NCI-H2081 (cell line): Measurements from ENCODE around the gene FAM131A.

ENCODE experiments used
- DNase-seq, 2 experiments: peaks; one replicate each; lab custom pipeline; 2025; lab: John Stamatoyannopoulos, UW

Gene FAM131A

DNA sequence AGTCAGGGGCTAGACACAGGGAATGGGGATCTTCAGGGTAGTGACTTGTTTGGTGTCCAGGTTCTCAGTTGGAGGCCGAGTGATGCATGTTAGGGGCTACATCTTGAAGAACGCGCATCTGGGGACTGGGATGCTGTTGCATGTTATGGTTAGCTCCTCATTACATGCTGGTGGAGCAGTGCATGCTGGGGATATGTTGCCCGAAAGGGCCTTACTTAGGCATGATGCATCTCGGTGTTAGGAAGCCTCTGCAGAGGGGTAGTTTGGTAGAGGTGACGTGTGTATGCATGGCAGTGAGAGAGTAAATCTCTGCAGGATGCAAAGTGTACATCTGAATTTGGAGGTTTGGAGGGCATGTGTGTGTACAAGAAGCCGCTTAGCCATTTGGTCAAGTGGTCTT, 20.6 kb upstream of the FAM131A start:
- no peak for DNase-seq

- DNase-seq, result no peak
These were observed 20.2 kb upstream of the FAM131A start for GRCh38 chr3:184317201-184317600.

GRCh38 chr3:184320104-184320445, 17.3 kb upstream of the FAM131A start:
- DNase-seq, result peak; percentile 84

GRCh38 chr3:184321666-184322065, 15.7 kb upstream of the FAM131A start:
- no peak for DNase-seq

- DNase-seq, result no peak
These were observed 14.5 kb upstream of the FAM131A start for GRCh38 chr3:184322731-184323487.

DNA sequence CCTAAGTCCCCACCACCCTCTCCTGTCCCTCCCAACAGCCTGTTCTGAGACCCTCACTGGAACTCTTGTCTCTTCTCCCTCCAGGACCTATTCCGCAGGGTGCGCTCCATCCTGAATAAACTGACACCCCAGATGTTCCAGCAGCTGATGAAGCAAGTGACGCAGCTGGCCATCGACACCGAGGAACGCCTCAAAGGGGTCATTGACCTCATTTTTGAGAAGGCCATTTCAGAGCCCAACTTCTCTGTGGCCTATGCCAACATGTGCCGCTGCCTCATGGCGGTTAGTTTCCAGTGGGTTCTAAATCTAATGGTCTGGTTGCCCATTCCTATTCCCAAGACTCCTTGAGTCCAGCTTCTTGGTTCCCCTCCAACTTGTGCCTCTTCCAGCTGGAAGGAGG, 13.7 kb upstream of the FAM131A start:
- no peak for DNase-seq

- DNase-seq, result no peak
These were observed 12.1 kb upstream of the FAM131A start for GRCh38 chr3:184325269-184325668.

GRCh38 chr3:184325715-184326369, 11.6 kb upstream of the FAM131A start:
- DNase-seq, result no peak

- DNase-seq, result no peak
These were observed 10.2 kb upstream of the FAM131A start for GRCh38 chr3:184327171-184327570.

DNA sequence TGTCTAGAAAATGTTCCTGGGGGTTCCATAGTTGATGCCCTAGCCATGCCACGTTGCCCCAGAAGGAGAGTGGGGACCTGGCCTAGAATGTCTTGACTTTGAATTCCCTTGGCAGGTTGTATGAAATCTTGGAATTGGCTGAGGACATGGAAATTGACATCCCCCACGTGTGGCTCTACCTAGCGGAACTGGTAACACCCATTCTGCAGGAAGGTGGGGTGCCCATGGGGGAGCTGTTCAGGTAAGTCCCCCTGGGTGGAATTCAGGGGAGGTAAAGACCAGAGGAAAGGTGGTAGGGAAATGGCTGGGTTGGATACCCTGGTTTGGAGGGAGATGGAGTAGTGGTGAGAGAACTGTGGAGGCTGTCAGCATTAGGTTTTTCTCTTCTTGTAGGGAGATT, 8.9 kb upstream of the FAM131A start:
- no peak for DNase-seq

DNA sequence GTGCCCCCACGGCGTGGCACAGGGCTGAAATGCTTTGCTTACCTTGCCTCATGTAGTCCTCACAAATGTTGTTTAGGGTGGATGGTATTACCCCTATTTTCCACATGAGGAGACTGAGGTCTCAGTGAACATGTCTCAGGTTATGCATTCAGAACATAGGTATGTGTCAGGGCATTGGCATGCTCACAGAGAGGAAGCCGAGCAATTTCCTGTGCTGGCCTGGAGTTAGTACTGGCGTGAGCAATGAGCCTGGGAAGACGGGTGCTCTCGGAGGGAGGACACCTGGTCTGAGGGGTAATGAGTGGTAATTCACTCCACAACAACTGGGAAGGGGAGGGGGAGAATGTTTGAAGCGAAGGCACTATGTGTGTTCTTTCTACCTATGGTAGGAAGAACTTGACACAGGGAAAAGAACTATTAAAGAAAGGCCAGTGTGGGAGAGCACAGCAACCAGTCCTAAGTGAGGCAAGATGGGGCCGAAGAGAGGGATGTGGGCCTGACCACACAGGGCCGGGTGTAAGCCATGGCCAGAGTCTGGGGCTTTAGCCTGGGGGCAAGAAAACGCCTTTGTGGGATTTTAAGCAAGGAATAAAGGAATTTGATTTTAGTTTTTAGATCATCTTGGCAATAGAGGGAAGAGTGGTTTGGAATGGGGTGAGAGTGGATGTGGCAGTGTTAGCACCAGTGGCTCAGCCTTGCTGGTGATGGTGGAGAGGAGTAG, 4.9 kb upstream of the FAM131A start:
- DNase-seq, result no peak

DNA sequence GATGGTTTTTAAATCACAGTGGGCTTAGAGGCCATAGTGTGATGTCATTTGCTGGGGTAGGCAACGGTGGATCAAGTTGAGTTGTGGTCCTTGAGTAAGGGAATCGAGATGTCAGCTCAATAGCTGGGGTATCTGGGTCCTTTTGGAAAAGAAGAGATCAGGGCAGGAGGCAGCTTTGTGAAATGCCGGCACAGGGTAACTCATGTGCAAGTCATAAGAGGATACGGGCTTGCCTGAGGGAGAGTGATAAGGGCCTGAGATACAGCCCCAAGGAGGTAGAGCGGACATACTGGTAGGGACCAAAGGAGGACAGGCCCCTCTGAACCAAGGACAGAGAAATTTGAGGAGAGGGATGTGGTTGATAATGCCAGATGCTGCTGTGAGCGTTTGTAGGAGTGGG, 4.2 kb upstream of the FAM131A start:
- DNase-seq, result no peak

- DNase-seq, result no peak
These were observed 3.7 kb upstream of the FAM131A start for GRCh38 chr3:184333700-184334099.

DNA sequence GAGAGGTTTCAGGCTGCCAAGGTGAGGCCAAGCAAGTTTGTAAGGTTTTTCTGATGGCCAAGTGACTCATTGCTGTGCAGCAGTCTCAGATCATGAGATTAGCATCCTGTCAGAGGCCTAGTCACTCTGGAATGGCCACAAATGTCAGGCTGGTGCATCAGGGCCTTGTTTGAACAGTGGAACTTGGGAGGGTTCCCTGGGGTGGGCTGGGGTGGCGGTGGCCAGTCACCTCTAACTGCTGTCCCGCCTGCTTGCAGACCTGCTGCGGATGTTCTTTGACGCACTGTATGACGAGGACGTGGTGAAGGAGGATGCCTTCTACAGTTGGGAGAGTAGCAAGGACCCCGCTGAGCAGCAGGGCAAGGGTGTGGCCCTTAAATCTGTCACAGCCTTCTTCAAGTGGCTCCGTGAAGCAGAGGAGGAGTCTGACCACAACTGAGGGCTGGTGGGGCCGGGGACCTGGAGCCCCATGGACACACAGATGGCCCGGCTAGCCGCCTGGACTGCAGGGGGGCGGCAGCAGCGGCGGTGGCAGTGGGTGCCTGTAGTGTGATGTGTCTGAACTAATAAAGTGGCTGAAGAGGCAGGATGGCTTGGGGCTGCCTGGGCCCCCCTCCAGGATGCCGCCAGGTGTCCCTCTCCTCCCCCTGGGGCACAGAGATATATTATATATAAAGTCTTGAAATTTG, 2.8 kb upstream of the FAM131A start:
- DNase-seq, result no peak

GRCh38 chr3:184335291-184335660, 2.1 kb upstream of the FAM131A start:
- DNase-seq, result no peak

DNA sequence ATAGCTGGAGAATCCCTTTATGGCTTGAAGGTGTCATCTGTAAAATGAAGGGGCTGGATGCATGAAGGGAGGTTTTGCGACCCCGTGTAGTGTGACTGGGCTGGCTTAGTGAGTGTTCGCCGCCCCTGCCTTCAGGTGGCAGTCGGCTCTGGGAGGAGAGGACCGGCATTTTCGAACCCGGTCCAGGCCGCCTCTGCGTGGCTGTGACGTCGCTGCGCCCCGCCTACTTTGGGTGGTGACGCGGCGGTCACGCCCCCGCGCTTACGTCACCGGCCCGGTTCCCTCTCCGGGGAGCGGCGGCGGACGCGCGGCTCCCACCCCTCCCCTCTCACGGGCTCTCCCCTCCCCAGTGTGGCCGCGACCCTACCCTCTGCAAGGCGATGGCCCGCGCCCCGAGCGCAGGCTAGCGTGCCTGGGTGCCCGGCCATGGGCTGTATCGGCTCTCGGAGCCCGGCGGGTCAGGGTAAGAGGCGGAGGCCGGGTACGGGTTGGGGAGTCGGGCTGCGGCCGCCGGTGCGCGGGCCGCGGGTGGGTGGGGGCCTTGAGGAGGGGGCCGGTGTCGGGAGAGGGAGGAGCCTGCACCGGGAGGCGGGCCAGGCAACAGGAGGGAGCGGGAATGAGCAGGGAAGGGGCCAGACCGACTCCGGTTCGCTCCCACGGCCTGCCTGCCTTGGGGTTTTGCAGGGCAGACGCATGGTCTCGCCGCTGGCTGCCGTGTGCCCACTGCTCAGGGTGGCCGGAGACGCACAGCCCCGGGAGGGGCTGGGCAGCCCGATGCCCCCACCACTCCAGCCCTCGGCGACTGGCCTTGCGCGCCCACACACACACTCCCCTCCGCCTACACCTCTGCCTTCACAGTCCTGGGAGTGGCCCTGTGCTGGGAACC, 1.5 kb upstream of the FAM131A start:
- DNase-seq, result peak; percentile 82 to 88

DNA sequence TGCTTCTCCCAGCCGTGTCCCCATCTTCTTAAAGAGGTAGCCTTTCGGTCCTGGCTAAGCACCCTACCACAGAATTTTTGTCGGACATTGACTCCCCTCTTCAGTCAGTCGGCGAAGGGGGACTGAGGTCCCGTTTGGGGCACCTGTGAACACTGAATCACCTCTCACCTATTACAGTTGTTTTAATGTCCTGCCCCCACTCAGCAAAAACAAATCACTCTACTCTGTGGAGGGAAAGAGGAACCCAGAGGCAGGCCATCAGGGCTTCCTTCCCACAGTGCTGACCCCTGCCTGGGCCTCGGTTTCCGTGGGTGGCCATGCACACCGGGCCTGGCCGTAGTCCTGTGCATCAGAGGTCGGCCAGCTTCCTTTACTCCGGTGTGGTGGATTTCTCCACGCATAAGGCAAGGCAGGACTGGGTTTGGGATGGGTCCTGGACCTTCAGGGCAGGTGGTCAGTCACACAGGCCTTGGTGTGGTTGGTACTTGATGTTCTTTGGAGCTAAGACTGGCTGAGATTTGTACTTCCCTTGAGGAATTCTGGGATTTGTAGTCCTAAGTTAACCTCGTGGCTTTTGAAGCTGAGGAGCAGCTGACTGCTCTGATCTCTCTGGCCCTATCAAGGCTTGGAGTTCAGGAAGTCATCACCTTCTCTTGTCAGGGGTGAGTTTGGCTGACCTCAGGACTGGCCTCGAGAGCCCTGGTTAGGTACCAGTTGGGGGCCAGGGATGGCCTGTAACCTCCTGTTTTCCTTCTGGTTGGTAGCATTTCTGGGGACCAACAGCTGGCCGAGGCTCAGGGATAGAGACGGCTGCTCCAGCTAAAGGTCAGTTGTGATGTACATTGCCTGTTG, 627 bp upstream of the FAM131A start:
- DNase-seq, result peak; percentile 26 to 45

DNA sequence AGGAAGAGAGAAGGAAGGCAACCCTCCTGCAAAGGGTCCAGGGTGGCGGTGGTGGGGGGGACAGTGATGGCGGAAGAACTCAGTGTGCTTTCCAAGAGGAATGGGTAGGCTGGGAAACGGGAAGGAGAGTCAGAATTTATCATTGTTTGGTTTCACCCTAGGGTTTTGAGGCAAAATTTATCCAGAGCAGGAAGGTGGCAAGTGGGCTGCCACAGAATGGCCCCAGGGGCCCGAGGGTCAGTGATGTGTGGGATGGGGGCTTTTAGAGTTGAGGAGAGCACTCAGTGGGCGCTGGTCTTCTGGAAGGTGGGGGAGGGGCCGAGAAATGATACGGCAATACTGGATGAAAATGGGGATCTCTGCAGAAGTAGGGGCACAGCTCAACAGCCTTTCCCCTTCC, 581 bp downstream of the FAM131A start:
- DNase-seq, result no peak

GRCh38 chr3:184338511-184338945, 1.1 kb downstream of the FAM131A start:
- peak; percentile 97 to 98 for DNase-seq

DNA sequence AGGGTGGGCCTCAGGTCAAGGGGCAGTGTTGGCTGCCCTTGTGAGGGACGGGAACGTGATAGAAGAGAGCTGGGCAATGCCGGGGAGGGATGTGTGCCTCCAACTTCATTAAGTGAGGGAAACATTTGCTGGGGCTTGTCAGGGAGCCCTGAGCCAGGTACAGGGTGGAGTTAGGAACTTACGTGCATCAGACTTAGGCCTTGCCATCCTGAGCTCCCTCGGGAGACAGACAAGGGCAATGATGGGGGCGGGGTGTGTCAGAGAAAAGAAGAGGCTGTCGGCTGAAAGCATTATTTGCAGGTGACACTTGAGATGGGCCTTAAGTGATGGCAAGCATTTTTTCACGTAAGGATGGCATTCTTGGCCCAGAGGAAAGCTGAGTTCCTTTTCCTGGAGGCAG, 1.6 kb downstream of the FAM131A start:
- DNase-seq, result no peak
